ENCODE measurements around the gene KCNJ12. TPM values are rescaled to one million over a fixed set of nuclear protein-coding genes. Genes with fewer than 3 reads are reported as not detected.
"Not testable (repeated sequence)": the region's sequence is repeated elsewhere in the genome, so short reads cannot be mapped to it uniquely, and the experiment has no call there.

KCNJ12 gene
- total RNA-seq, 6 donors from 2014 or later, result 1.2 to 3.8 (median 2.0) TPM

DNA sequence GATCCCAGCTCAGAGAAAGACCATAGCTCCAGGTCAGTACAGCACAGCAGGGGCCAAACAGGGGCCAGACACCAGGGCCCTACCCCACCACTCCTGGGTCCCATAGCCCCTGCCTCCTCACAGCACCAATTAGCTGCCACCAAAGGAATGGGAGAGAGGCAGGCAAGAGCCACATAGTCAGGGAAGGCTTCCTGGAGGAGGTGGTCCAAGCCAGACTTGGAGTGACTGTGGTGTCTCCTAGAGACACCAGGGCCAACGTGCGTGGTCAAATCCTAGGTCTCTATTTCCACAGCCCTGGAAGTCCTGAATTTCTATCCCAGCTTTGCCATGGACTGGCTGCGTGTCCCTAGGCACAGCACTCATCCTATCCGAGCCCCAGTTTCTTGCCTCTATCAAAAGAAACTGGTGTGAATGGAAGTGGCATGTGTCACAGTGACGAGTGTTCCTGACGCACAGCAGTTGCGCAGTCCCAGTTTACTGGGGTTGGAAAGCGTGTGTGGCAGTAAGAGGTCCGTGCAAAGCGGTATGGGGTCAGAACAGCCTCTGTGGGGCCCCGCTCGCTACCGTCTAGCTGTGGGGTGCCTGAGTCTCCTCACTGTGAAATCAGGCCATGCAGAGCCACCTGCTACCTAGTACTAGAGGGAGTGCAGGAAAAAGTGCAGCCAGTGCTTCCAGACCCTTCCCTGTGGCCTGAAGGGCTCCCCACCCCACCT is 23.5 kb downstream of the KCNJ12 start:
- H3K27me3 ChIP-seq, result no peaks in the 10 kb centered on the region
- 75 to 89% methylated on average over 13 of the region's 13 CpGs for WGBS, 2 donors
- no peak overlapping the region for H3K4me3 ChIP-seq
- H3K36me3 ChIP-seq, result no peaks in the 10 kb centered on the region
- H3K27ac ChIP-seq, result no peak overlapping the region
- no peak for DNase-seq
- H3K4me1 ChIP-seq, result peaks cover 0 to 7% (median 1%) of the 10 kb centered on the region in 4 donors
- H3K9me3 ChIP-seq, result no peaks in the 10 kb centered on the region
- ATAC-seq (ENCODE audit: low FRiP score in 2 of 2), result no peak
- TF ChIP-seq EP300 (IDR thresholded peaks at IDR 0.05), result no peak
- no peak for TF ChIP-seq POLR2A (IDR thresholded peaks at IDR 0.05)
- TF ChIP-seq, protein P1, sequence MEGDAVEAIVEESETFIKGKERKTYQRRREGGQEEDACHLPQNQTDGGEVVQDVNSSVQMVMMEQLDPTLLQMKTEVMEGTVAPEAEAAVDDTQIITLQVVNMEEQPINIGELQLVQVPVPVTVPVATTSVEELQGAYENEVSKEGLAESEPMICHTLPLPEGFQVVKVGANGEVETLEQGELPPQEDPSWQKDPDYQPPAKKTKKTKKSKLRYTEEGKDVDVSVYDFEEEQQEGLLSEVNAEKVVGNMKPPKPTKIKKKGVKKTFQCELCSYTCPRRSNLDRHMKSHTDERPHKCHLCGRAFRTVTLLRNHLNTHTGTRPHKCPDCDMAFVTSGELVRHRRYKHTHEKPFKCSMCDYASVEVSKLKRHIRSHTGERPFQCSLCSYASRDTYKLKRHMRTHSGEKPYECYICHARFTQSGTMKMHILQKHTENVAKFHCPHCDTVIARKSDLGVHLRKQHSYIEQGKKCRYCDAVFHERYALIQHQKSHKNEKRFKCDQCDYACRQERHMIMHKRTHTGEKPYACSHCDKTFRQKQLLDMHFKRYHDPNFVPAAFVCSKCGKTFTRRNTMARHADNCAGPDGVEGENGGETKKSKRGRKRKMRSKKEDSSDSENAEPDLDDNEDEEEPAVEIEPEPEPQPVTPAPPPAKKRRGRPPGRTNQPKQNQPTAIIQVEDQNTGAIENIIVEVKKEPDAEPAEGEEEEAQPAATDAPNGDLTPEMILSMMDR (IDR thresholded peaks at IDR 0.05), result no peak
- TF ChIP-seq POLR2AphosphoS5 (IDR thresholded peaks at IDR 0.05), result no peak

DNA sequence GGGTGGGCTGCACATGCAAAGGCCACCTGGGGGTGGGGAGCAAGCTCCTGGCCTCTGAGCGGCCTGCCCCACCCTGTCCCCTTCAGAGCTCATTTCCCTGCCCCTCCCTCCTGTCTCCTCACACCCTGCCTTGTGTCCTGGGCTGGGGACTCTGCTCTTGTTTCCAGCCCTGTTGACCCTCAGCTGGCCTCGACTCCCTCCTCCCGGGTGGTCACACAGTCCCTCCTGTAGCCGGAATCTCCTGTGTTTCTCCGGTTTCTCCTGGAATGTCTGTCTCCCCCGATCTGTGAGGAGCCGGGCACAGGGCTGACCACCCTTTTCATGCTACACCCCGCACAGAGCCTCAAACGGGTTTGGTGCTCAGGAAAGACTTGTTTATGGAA is 24.0 kb downstream of the KCNJ12 start:
- H3K4me1 ChIP-seq, result peaks cover 0 to 12% (median 1%) of the 10 kb centered on the region in 4 donors
- ATAC-seq (ENCODE audit: low FRiP score in 2 of 2); DNase-seq; H3K27ac ChIP-seq; H3K4me3 ChIP-seq; H3K36me3 ChIP-seq; H3K9me3 ChIP-seq; H3K27me3 ChIP-seq: not testable (repeated sequence)
- 56 to 65% methylated on average over 6 to 9 of the region's 9 CpGs for WGBS, 2 donors

DNA sequence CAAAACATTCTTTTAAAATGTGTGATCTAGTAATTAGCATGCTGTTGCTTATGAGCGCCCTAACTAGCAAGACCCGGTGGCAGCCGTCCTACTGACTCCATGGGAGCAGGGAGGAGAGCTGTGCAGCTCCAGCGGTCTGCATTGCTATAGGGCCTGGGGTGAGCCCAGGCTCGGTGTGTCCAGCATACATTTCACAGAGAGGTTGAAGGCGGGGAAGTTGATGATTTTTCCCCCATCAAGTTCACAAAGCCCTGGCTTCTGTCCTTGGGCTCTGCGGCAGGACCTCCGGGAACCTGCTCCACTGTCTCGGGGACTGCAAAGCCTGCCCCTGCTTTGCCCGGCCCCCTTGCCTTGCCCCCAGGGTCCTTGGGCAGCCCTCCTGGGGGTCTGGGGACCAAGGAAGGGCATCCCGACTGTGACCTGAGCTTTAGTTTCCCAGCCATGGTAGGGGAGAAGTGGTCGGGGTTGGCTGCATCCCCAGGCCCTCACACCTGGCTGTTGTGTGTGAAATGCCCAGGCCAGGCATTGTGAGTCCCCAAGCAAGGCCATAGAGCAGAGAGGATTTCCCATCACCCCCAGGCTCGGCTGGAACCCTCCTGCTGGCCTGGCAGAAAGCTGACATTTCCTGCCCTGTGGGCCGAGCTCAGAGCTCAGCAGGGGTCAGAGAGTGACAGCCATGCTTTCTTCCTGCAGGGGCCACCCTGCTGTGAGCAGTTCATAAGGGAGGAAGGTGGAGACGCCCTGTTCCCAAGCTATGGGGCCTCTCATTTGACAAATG is 24.8 kb downstream of the KCNJ12 start:
- 74 to 80% methylated on average over 8 to 15 of the region's 15 CpGs for WGBS, 2 donors
- H3K4me3 ChIP-seq, result no peak overlapping the region
- ATAC-seq (ENCODE audit: low FRiP score in 2 of 2) (no peak), DNase-seq (peak in 1 of 2 donors; percentile 57)
- no peaks in the 10 kb centered on the region for H3K9me3 ChIP-seq
- H3K36me3 ChIP-seq, result no peaks in the 10 kb centered on the region
- H3K27me3 ChIP-seq, result no peaks in the 10 kb centered on the region
- H3K4me1 ChIP-seq, result peaks cover 0 to 18% (median 4%) of the 10 kb centered on the region in 4 donors
- TF ChIP-seq POLR2A (IDR thresholded peaks at IDR 0.05) (no peak), POLR2AphosphoS5 (IDR thresholded peaks at IDR 0.05) (no peak), EP300 (IDR thresholded peaks at IDR 0.05) (no peak)
- TF ChIP-seq, protein P1 (IDR thresholded peaks at IDR 0.05), result no peak
- no peak overlapping the region for H3K27ac ChIP-seq

DNA sequence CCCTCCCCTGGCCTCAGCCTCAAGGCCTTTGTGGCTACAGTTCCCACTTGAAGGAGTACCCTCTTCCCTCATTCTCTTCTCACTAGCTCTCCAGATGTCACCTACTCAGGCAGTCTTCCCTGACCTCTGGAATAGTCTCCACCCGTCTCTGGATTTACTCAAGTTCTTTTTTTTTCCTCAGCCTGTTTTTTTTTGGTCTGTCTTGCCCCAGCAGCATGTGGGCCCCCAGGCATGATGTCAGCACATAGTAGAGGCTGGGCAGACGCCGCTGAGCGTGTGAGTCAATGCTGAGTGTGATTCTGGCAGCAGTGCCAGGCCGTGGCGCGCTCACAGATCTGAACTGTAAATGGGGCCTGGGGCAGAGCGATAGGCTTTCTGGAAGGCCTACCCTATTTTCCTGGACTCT is 26.0 kb downstream of the KCNJ12 start:
- not testable (repeated sequence) for H3K4me3 ChIP-seq, H3K9me3 ChIP-seq, H3K36me3 ChIP-seq, H3K27ac ChIP-seq, H3K27me3 ChIP-seq
- WGBS, 2 donors, result 60 to 65% methylated on average over 8 of the region's 8 CpGs
- DNase-seq, result peak; percentile 30 to 85
- peaks cover 0 to 19% (median 4%) of the 10 kb centered on the region in 4 donors for H3K4me1 ChIP-seq
- peak in 1 of 2 donors; percentile 93 for ATAC-seq (ENCODE audit: low FRiP score in 2 of 2)

DNA sequence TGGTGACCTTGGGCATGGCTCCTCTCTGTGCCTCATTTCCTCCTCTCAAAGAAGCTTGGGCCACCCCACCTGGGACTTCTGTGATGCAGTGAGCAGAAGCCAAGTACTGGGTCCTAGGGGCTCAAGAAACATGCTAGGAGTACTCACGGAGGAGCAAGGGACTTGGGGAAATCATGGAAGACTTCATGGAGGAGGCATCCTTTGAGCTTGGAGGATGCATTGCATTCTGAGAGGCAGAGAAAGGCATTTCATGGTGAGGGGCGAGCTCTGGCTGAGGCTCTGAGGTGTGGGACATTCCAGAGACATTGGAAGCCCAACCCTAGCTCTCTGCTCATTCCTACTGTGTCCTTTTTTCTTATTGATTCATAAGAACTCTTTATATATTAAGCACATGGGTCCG is 26.8 kb downstream of the KCNJ12 start:
- 86 to 96% methylated on average over 3 of the region's 3 CpGs for WGBS, 2 donors
- H3K27me3 ChIP-seq, H3K27ac ChIP-seq: not testable (repeated sequence)

DNA sequence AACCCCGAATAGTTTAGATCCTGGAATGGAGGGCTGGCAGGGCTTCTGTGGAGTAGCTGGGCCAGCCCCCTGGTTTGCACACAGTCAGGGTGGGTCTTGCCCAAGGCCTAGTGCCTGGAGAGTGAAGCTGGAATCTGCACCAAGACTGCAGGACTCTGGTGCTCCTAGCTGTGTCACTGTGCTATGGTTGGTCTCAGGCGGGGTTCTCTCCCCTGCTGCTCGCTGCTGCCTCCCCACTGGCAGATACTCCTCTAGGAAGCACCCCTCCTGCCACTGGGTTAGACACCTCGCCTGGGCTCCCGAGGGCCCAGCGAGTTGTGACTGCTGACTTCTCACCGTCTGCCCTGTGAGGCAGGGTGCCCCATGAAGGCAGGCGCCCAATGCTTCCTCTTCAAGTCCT is 27.9 kb downstream of the KCNJ12 start:
- not testable (repeated sequence) for DNase-seq; H3K27me3 ChIP-seq; ATAC-seq (ENCODE audit: low FRiP score in 2 of 2); H3K9me3 ChIP-seq; H3K4me3 ChIP-seq; H3K36me3 ChIP-seq
- Histone ChIP-seq H3K27ac (peak overlapping the region; percentile 49 to 82 (median 70)), H3K4me1 (peaks cover 0 to 19% (median 4%) of the 10 kb centered on the region in 4 donors)
- 60 to 75% methylated on average over 1 to 8 of the region's 8 CpGs for WGBS, 2 donors

More for the DNA sequence above, 26.8 kb downstream of the KCNJ12 start:
- ATAC-seq (ENCODE audit: low FRiP score in 2 of 2); H3K36me3 ChIP-seq; H3K9me3 ChIP-seq; DNase-seq; H3K4me3 ChIP-seq: not testable (repeated sequence)
- H3K4me1 ChIP-seq, result peaks cover 0 to 19% (median 4%) of the 10 kb centered on the region in 4 donors

DNA sequence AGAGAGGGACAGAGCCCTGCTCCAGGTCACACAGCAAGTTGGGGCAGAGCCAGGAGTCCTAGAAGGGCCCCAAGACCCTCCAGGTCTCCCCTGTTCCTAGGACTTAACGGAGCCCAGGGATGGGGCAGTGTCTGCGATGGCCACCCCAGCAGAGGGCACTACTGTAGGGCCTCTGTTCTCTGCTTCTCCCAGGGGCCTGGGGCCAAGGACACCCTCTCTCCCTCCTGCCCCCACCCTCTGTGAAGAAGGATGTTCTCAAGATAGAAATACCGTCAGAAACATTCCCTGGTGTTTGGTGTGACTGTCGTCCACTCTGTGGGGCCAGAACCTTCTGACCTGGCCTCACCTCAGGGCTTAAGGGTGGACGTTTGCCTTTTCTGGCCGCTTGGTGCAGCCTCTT is 28.4 kb downstream of the KCNJ12 start:
- not testable (repeated sequence) for H3K36me3 ChIP-seq, H3K9me3 ChIP-seq, H3K4me3 ChIP-seq, H3K27me3 ChIP-seq, DNase-seq
- WGBS, 2 donors, result 72 to 86% methylated on average over 5 to 6 of the region's 6 CpGs
- Histone ChIP-seq H3K4me1 (peaks cover 0 to 19% (median 4%) of the 10 kb centered on the region in 4 donors), H3K27ac (peak overlapping the region; percentile 49 to 82 (median 70))
- peak in 1 of 2 donors; percentile 0 for ATAC-seq (ENCODE audit: low FRiP score in 2 of 2)
